ENCODE data around the gene AIFM3.
A peak's percentile ranks its signal among the peaks of the same experiment; 100 is the strongest.
"Not testable (repeated sequence)": the region's sequence is repeated elsewhere in the genome, so short reads cannot be mapped to it uniquely, and the experiment has no call there.

The AIFM3 gene

DNA sequence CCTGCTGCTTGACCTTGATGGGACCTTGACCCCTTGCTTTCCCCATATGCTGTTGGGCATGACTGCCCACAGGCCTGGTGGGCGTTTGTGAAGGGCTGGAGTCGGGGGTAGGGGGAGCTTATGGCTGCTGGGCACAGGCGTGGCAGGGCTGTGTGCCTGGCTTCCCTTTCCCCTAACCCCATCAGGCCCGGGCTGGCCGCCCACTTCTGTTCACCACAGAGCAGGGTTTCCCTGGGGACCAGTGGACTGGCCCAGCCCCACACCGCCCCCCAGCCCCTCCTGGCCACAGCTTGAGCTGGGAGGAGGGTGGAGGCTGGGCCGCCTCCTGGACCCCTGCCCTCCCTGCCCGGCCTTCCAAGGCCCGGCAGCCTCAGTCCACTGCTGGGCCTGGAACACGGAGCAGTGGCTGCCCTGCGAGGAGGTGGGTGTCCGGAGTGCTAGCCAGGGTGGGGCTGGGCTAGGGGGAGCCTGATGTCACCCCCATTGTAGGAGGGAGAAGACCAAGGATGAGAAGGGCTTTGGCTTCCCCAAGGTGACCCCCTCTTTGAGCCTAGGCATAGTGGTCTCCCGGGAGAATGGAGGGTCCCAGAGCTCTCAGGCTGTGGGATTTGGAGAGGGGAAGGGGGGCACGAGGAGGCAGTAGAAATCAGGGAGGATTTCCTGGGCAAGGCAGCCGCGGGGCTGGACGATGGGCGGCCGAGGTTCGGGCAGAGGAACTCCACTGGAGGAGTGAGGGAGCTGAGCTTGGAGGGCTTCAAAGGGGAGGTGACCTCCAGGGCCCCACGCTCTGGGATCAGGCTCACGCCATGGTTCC, at the start of gene AIFM3:
TSS of gene AIFM3 (plus strand) at position 373 of the 814 bp plus-strand sequence. CDS start 690 bp downstream, outside the sequence.
- H3K4me3 ChIP-seq (ENCODE audit: low read depth in 1 of 2, low read length in 2 of 2): no peak within 1 kb of the TSS
- no peak within 1 kb of the TSS for H3K27ac ChIP-seq (ENCODE audit: low read depth, low read length)
- no peaks in the 10 kb centered on the region for H3K4me1 ChIP-seq (ENCODE audit: insufficient read depth, low read length)
- no peaks in the 10 kb centered on the region for H3K9me3 ChIP-seq (ENCODE audit: low read length)
- H3K27me3 ChIP-seq (ENCODE audit: control insufficient read depth in 1 of 2, insufficient read depth in 2 of 2, low read length in 2 of 2): peaks cover 0 to 13% of the 10 kb centered on the region in 2 donors
- no peaks in the 10 kb centered on the region for H3K36me3 ChIP-seq (ENCODE audit: insufficient read depth, low read length)
- H3K9ac ChIP-seq (ENCODE audit: low read length): no peak within 1 kb of the TSS

GRCh38 chr22:20918663-20919218, 48.3 kb upstream of the AIFM3 start:
- H3K9me3 ChIP-seq (ENCODE audit: low read length): no peaks in the 10 kb centered on the region
- no peaks in the 10 kb centered on the region for H3K36me3 ChIP-seq (ENCODE audit: insufficient read depth, low read length)
- peak overlapping the region; percentile 77 to 97 for H3K4me3 ChIP-seq (ENCODE audit: low read depth in 1 of 2, low read length in 2 of 2)
- H3K4me1 ChIP-seq (ENCODE audit: insufficient read depth, low read length): peaks cover 14% of the 10 kb centered on the region
- no peaks in the 10 kb centered on the region for H3K27me3 ChIP-seq (ENCODE audit: control insufficient read depth in 1 of 2, insufficient read depth in 2 of 2, low read length in 2 of 2)
- H3K9ac ChIP-seq (ENCODE audit: low read length): peak overlapping the region; percentile 83
- peak overlapping the region; percentile 63 for H3K27ac ChIP-seq (ENCODE audit: low read depth, low read length)

DNA sequence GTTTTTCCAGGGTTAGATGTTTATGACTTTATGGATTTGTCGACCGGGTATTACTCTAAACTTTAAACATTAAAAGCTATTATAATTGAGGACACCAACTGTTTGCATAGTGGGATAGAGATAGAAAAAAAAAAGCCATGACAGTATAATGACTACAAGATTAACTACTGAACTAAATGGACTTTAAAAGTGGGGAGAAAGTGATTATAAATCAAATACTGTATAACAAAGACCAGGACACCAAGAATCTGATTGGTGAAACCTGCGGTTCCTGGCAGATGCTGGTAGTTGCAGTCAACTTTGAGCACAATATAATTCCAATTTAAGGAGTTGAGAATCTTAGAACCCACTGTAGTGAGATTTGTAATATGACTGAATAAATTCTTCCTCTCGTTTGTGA, 47.3 kb upstream of the AIFM3 start:
- peaks cover 14% of the 10 kb centered on the region for H3K4me1 ChIP-seq (ENCODE audit: insufficient read depth, low read length)
- no peaks in the 10 kb centered on the region for H3K9me3 ChIP-seq (ENCODE audit: low read length)
- peak overlapping the region; percentile 41 to 52 for H3K4me3 ChIP-seq (ENCODE audit: low read depth in 1 of 2, low read length in 2 of 2)
- H3K27me3 ChIP-seq (ENCODE audit: control insufficient read depth in 1 of 2, insufficient read depth in 2 of 2, low read length in 2 of 2): no peaks in the 10 kb centered on the region
- H3K36me3 ChIP-seq (ENCODE audit: insufficient read depth, low read length): no peaks in the 10 kb centered on the region
- peak overlapping the region; percentile 63 for H3K27ac ChIP-seq (ENCODE audit: low read depth, low read length)
- no peak overlapping the region for H3K9ac ChIP-seq (ENCODE audit: low read length)

DNA sequence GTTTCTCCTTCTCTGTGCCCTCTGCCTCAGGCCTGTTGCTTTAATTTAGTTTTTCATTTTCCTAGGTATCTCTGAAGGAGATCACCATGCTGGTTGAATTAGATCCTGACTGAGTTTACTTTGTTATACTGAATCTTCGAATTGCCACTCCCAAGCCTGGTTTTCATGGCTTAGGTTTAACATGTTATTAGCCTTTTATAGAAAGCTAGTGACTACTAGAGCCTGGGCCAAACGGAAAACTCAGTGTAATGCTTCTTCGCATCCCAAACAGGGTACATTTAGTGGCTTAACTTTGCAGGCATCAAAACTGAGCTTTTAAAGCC, 46.2 kb upstream of the AIFM3 start:
- Histone ChIP-seq H3K27ac (ENCODE audit: low read depth, low read length) (peak overlapping the region; percentile 44), H3K4me1 (ENCODE audit: insufficient read depth, low read length) (peaks cover 19% of the 10 kb centered on the region), H3K4me3 (ENCODE audit: low read depth in 1 of 2, low read length in 2 of 2) (peak overlapping the region in 1 of 2 donors; percentile 52), H3K36me3 (ENCODE audit: insufficient read depth, low read length) (no peaks in the 10 kb centered on the region), H3K9ac (ENCODE audit: low read length) (no peak overlapping the region), H3K9me3 (ENCODE audit: low read length) (no peaks in the 10 kb centered on the region), H3K27me3 (ENCODE audit: control insufficient read depth in 1 of 2, insufficient read depth in 2 of 2, low read length in 2 of 2) (no peaks in the 10 kb centered on the region)

- Histone ChIP-seq H3K4me3 (ENCODE audit: low read depth in 1 of 2, low read length in 2 of 2) (no peak overlapping the region), H3K27ac (ENCODE audit: low read depth, low read length) (no peak overlapping the region), H3K9ac (ENCODE audit: low read length) (no peak overlapping the region), H3K36me3 (ENCODE audit: insufficient read depth, low read length) (no peaks in the 10 kb centered on the region), H3K9me3 (ENCODE audit: low read length) (no peaks in the 10 kb centered on the region), H3K27me3 (ENCODE audit: control insufficient read depth in 1 of 2, insufficient read depth in 2 of 2, low read length in 2 of 2) (no peaks in the 10 kb centered on the region), H3K4me1 (ENCODE audit: insufficient read depth, low read length) (peaks cover 26% of the 10 kb centered on the region)
These were observed 44.8 kb upstream of the AIFM3 start for GRCh38 chr22:20922141-20922751.

DNA sequence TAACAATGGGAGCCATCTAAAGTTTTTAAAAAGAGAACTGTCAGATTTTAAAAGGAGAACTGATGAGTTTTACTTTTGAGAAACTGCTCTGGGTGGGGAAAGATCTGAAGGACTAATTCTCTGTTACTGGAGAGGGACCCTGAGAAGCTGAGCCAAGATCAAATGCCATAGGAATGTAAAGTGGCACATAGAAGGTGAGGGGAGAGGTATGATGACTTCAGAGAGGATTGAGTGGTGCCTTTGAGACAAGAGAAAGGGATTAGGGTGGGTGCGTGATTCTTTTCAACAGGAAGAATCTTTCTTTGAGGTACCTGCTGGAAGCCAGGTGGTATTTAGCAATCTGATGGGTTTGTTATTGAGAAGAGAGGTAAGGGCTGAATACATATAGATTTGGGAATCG, 40.8 kb upstream of the AIFM3 start:
- H3K9ac ChIP-seq (ENCODE audit: low read length): no peak overlapping the region
- H3K27me3 ChIP-seq (ENCODE audit: control insufficient read depth in 1 of 2, insufficient read depth in 2 of 2, low read length in 2 of 2): no peaks in the 10 kb centered on the region
- no peaks in the 10 kb centered on the region for H3K36me3 ChIP-seq (ENCODE audit: insufficient read depth, low read length)
- no peaks in the 10 kb centered on the region for H3K9me3 ChIP-seq (ENCODE audit: low read length)
- H3K27ac ChIP-seq (ENCODE audit: low read depth, low read length): no peak overlapping the region
- no peak overlapping the region for H3K4me3 ChIP-seq (ENCODE audit: low read depth in 1 of 2, low read length in 2 of 2)
- H3K4me1 ChIP-seq (ENCODE audit: insufficient read depth, low read length): peaks cover 12% of the 10 kb centered on the region

DNA sequence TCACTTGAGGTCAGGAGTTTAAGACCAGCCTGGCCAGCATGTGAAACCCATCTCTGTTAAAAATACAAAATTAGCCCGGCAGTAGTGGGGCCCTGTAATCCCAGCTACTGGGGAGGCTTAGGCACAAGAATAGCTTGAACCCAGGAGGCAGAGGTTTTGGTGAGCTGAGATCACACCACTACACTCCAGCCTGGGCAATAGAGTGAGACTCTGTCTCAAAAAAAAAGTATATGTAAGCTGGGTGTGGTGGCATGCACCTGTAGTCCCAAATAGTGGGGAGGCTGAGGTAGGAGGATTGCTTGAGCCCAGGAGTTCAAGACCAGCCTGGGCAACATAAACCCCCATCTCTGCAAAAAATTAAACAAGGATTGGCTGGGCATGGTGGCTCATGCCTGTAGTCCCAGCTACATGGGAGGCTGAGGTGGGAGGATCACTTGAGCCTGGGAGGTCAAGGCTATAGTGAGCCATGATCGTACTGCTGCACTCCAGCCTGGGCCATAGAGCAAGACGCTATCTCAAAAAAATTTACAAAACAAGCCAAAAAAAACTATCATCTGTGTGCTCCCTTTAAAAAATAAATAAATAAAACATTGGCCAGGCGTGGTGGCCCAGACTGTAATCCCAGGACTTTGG, 39.0 kb upstream of the AIFM3 start:
- H3K9ac ChIP-seq (ENCODE audit: low read length): no peak overlapping the region
- H3K4me1 ChIP-seq (ENCODE audit: insufficient read depth, low read length): peaks cover 12% of the 10 kb centered on the region
- no peaks in the 10 kb centered on the region for H3K9me3 ChIP-seq (ENCODE audit: low read length)
- H3K27ac ChIP-seq (ENCODE audit: low read depth, low read length): no peak overlapping the region
- H3K36me3 ChIP-seq (ENCODE audit: insufficient read depth, low read length): no peaks in the 10 kb centered on the region
- no peaks in the 10 kb centered on the region for H3K27me3 ChIP-seq (ENCODE audit: control insufficient read depth in 1 of 2, insufficient read depth in 2 of 2, low read length in 2 of 2)
- no peak overlapping the region for H3K4me3 ChIP-seq (ENCODE audit: low read depth in 1 of 2, low read length in 2 of 2)

- H3K9me3 ChIP-seq (ENCODE audit: low read length): no peaks in the 10 kb centered on the region
These were observed 38.5 kb upstream of the AIFM3 start for GRCh38 chr22:20928573-20928967.

GRCh38 chr22:20930004-20930403, 37.1 kb upstream of the AIFM3 start:
- Histone ChIP-seq H3K27me3 (ENCODE audit: control insufficient read depth in 1 of 2, insufficient read depth in 2 of 2, low read length in 2 of 2) (no peaks in the 10 kb centered on the region), H3K27ac (ENCODE audit: low read depth, low read length) (no peak overlapping the region), H3K36me3 (ENCODE audit: insufficient read depth, low read length) (peaks cover 9% of the 10 kb centered on the region), H3K9me3 (ENCODE audit: low read length) (no peaks in the 10 kb centered on the region), H3K4me1 (ENCODE audit: insufficient read depth, low read length) (peaks cover 12% of the 10 kb centered on the region), H3K9ac (ENCODE audit: low read length) (no peak overlapping the region), H3K4me3 (ENCODE audit: low read depth in 1 of 2, low read length in 2 of 2) (no peak overlapping the region)

More at GRCh38 chr22:20928573-20928967, 38.5 kb upstream of the AIFM3 start:
- Histone ChIP-seq H3K36me3 (ENCODE audit: insufficient read depth, low read length) (no peaks in the 10 kb centered on the region), H3K4me1 (ENCODE audit: insufficient read depth, low read length) (peaks cover 12% of the 10 kb centered on the region), H3K4me3 (ENCODE audit: low read depth in 1 of 2, low read length in 2 of 2) (no peak overlapping the region), H3K9ac (ENCODE audit: low read length) (no peak overlapping the region), H3K27ac (ENCODE audit: low read depth, low read length) (no peak overlapping the region), H3K27me3 (ENCODE audit: control insufficient read depth in 1 of 2, insufficient read depth in 2 of 2, low read length in 2 of 2) (no peaks in the 10 kb centered on the region)

- not testable (repeated sequence) for H3K36me3 ChIP-seq (ENCODE audit: insufficient read depth, low read length); H3K4me3 ChIP-seq (ENCODE audit: low read depth in 1 of 2, low read length in 2 of 2); H3K9me3 ChIP-seq (ENCODE audit: low read length); H3K9ac ChIP-seq (ENCODE audit: low read length); H3K27ac ChIP-seq (ENCODE audit: low read depth, low read length); H3K27me3 ChIP-seq (ENCODE audit: control insufficient read depth in 1 of 2, insufficient read depth in 2 of 2, low read length in 2 of 2)
- H3K4me1 ChIP-seq (ENCODE audit: insufficient read depth, low read length): peaks cover 11% of the 10 kb centered on the region
These were observed 36.6 kb upstream of the AIFM3 start for GRCh38 chr22:20930435-20930834.

DNA sequence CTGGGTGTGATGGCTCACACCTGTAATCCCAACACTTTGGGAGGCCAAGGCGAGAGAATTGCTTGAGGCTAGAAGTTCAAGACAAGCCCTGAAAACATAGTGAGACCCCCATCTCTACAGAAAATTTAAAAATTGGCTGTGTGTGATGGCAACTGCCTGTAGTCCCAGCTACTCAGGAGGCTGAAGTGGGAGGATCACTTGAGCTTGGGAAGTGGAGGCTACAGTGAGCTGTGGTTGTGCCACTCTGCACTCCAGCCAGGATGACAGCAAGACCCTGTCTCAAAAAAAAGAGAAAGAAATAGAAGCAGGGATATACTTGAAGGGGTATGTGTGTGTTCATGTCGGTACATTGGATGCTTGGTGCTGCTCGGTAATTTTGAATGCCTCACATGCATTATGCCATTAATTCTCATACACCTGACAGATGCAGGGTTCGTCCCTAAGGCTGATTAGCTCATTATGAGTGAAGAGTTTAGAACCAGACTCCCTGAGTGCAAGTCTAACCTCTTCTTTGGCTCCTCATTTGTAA, 35.9 kb upstream of the AIFM3 start:
- Histone ChIP-seq H3K4me3 (ENCODE audit: low read depth in 1 of 2, low read length in 2 of 2) (no peak overlapping the region), H3K36me3 (ENCODE audit: insufficient read depth, low read length) (peaks cover 14% of the 10 kb centered on the region), H3K27ac (ENCODE audit: low read depth, low read length) (no peak overlapping the region), H3K4me1 (ENCODE audit: insufficient read depth, low read length) (peaks cover 4% of the 10 kb centered on the region), H3K9ac (ENCODE audit: low read length) (no peak overlapping the region), H3K27me3 (ENCODE audit: control insufficient read depth in 1 of 2, insufficient read depth in 2 of 2, low read length in 2 of 2) (no peaks in the 10 kb centered on the region), H3K9me3 (ENCODE audit: low read length) (no peaks in the 10 kb centered on the region)
